GM12892 (cell line): ENCODE data around the gene DCLK3.

ENCODE experiments used
- POLR2A ChIP-seq: IDR thresholded peaks from 2 replicates; pipeline ENCODE4 v1.6.1; 2011; ENCODE audit warnings: low read depth, low read length, control low read depth
- POLR2AphosphoS5 ChIP-seq: IDR thresholded peaks from 2 replicates; pipeline ENCODE4 v1.6.1; 2011; ENCODE audit warnings: low read depth, low read length, control low read depth
- TAF1 ChIP-seq: IDR thresholded peaks from 2 replicates; pipeline ENCODE4 v1.6.1; 2011; ENCODE audit warnings: low read depth, mild to moderate bottlenecking, control low read depth, low read length, borderline replicate concordance

DNA sequence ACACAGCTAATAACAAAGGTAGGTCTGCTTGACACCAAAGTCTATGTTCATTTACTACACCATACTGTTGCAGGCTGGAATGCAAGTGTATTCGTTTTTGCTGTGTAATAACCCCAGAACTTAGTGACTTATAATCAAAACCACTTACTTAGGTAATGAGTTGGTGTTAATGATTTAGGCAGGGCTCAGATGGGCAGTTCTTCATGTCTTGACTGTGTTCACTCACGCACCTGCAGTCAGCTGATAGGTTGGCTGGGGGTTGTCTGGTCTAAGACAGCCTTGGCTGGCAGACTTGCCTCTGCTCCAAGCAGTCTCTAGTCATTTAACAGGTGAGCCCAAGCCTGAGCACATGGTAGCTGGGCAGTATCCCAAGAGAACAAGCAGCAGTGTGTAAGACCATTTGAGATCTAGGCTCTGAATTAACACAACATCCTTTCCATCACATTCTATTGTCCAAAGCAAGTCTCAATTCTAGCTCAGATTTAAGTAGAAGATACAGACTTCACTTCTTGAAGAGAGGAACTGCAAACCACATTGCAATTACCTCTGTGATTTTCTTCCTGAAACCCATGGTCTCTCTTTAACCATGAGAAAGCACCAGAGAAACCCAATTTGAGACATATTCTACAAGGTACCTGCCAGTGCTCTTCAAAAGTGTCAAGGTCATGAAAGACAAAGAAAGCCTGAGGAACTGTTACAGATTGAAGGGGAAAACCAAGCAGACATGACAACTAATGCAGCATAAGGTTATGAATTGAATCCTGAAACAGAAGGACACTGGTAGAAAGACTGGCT is 13.3 kb upstream of the DCLK3 start:
- TF ChIP-seq POLR2AphosphoS5 (no peak), POLR2A (no peak), TAF1 (no peak)
